SK-N-MC (cell line): ENCODE measurements around the gene GMDS.

Source experiments
- EZH2 ChIP-seq: fragments of 200-600 bp; sonication (generic); IDR thresholded peaks from one replicate; pipeline ENCODE4 v1.6.1; 2017; ENCODE audit warnings: antibody characterized with exemption
- POLR2AphosphoS5 ChIP-seq: IDR thresholded peaks from 2 replicates; pipeline ENCODE4 v1.6.1; 2012; ENCODE audit warnings: mild to moderate bottlenecking, low read depth, low read length, borderline replicate concordance

- TF ChIP-seq EZH2: no peak
- no peak for TF ChIP-seq POLR2AphosphoS5
These were observed 394.6 kb downstream of the GMDS start for GRCh38 chr6:1850840-1851157.
